Activated T-helper 1 cell treated with Interleukin-2 at 50 U/mL for 16 hours (primary cell): ENCODE results near the gene PDCD10.

Experiments
- DNase-seq: peaks from one replicate; pipeline ENCODE4 v3.0.0-alpha.2; 2020; ENCODE audit warnings: low read depth

The PDCD10 gene

DNA sequence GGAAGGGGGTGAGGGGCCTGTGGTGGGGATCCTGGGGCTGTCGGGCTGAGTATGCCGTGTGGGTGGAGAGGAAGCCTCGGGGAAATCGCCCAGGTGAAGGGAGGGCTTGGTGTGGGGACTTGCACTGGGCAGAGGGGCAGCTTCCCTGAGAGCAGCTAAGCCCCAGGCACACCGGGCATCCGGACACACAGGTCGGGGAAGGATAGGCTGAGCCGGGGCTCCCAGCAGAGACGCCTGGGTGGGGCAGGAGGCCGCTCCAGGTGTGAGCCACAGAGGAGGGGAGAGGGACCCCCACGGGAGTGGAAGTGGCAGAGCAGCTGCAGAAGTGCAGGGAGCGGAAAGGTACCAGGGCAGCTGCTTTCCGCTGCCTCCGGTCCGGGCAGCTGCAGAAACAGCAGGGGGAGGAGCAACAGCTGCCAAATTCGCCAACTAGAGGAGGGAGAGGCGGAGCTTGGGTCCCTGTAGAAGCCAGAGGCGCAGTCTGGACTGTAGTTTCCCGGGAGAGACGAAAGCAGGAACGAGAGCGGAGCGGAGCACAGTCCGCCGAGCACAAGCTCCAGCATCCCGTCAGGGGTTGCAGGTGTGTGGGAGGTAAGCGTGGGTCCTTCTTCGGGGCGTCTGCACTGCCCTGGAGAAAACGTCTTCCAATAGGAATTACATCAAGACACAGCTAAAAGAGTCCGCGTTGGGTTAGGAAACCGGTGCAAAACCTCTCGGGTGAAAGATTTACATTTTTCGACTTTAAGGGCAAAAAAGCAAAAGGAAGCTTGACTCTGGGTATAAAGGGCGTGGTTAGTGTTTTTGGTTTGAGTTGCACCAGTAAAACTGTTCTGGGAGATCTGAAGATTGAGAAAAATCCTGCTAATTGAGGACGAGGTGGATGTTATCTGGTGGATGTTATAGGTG, 794 bp upstream of the PDCD10 start, which contains the start of gene SERPINI1:
TSS of gene SERPINI1 (plus strand) at position 489 of the 906 bp plus-strand sequence. CDS start 53,408 bp downstream, outside the sequence.
- DNase-seq, result peak; percentile 64

DNA sequence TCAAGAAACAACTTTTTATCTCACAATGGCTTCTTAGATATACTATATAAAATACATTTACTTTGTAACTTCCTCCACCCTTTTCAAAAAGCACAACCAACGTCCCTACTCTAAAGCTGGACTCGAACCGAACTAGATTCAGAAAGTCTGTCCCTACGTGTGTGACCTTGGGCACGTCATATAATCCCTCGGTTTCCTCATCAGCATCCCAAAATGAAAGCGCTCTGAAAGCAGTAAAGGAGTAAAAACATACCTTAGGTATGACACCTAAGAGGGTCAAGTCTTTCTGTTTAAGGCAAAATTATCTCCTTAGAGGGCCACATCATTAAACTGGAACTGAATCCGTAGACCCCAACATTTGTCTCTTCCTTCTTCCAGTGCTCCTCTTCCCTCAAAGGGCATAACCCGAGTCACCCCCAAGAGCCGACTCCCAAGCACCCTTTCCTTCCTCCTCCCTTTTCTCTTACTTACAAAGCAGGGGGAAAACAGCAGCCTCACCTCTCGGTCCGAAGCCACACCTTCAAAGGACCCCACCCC, 663 bp downstream of the PDCD10 start:
- no peak for DNase-seq

DNA sequence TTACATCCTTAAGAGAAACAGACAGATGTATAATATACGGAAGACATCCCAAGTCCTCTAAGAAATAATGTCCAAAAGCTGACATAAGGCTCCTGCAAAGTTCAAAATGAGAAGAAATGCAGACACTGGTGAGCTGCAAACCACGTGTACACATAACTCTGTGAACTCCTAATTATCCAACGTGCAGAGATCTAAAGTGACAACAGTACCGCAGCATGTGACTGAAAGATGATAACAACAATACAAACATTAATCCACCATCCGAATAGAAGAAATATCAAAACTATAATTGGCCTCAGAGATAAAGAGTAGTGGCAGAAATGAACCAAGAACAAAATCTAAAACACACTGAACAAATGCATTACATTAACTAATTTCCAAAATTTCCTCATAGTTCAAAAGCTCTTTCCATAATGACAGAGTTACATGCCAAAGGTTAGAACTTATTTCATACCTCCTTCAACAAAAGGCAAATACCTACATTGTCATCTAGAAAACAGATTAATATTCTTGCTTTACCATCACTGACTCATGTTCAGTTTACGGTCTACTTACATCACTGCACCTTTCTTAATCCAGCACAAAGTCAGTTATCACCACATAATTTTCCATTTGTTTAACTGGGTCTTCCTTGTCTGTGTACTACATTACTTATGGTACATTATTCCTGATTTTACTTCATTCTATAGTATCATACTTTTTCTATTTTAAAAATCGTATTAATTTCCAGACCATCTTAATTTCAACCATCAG, 2.2 kb downstream of the PDCD10 start:
- no peak for DNase-seq

- DNase-seq, result no peak
Measured at GRCh38 chr3:167731393-167731792, 3.3 kb downstream of the PDCD10 start.

- no peak for DNase-seq
Measured at GRCh38 chr3:167729591-167729990, 5.1 kb downstream of the PDCD10 start.

- no peak for DNase-seq
Measured at GRCh38 chr3:167728632-167729323, 5.9 kb downstream of the PDCD10 start.

DNA sequence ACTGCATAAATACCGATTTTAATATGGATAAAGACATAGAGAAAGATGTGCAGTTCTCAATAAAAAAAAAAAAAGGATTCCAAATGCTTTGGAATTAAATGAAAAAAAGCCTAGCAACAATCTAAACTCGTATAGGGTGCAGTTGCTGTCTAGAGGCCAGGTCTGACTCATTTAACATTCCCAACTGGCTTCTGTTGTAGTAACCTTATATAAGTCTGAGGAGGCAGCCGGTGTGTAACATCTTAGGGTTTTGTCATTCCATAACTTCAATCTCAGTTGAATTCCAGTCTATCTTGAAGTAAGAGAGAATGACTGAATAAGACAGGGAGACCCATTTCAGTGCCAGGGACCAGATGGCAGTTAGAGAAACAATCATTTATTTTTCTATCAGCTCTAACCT, 6.5 kb downstream of the PDCD10 start:
- no peak for DNase-seq

DNA sequence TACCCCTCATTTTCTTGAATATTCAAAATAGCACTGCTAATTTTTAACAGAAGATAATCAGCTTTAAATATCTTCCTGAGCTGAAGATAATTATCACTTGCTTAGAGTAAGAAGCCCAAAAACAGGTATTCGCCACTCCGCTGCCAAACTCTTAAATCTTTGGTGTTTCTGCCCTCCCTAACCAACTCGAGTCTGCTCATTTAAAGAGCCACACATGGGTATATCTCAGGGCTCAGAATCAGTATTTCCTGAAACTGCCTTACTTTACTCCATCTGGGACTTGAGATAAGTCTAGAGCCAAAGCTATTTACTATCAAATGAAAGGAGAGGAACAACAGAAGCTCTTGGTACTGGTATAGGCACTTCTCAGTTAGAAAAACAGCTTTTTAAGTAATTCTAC, 10.8 kb downstream of the PDCD10 start:
- DNase-seq, result no peak

- DNase-seq, result no peak
Measured at GRCh38 chr3:167723025-167723512, 11.6 kb downstream of the PDCD10 start.

GRCh38 chr3:167718582-167718981, 16.1 kb downstream of the PDCD10 start:
- no peak for DNase-seq

- no peak for DNase-seq
Measured at GRCh38 chr3:167716920-167717319, 17.8 kb downstream of the PDCD10 start.

- no peak for DNase-seq
Measured at GRCh38 chr3:167714871-167715270, 19.8 kb downstream of the PDCD10 start.

DNA sequence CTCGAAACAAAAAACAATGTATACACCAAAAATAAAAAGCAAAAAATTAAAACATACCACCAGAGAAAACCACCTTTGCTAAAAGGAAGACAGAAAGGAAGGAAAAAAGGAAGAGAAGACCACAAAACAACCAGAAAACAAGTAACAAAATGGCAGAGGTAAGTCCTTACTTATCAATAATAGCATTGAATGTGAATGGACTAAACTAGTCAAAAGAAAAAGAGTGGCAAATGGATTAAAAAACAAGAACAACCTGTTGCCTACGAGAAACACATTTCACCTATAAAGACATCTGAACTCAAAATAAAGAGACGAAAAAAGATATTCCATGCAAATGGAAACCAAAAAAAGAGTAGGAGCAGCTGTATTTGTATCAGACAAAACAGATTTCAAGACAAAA, 22.2 kb downstream of the PDCD10 start:
- no peak for DNase-seq

DNA sequence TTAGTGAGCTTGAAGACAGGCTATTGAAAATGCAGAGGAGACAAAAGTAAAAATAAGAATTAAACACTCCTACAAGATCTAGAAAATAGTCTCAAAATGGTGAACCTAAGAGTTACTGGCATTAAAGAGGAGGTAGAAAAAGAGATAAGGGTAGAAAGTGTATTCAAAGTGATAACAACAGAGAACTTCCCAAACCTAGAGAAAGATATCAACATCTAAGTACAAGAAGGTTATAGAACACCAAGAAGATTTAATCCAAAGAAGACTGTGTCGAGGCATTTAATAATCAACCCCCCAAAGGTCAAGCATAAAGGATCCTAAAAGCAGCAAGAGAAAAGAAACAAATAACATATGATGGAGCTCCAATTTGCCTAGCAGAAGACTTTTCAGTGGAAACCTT, 23.3 kb downstream of the PDCD10 start:
- DNase-seq, result no peak

DNA sequence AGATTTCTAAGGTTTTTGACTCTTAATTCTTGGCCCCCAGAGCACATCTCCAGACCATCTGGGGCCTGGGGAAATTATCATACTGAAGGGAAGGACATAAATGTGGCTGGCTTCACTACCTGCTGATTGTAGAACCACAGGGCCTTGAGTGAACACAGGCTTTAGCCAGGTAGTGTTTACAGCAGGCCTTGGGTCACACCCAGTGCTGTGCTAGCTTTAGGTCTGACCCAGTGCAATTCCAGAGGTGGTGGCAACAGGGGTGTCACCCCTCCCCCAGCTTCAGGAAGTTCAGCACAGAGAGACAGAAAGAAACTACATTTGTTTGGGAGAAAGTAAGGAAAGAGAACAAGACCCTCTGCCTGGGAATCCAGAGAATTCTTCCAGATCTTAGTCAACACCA, 24.1 kb downstream of the PDCD10 start:
- DNase-seq, result no peak

GRCh38 chr3:167709690-167710089, 25.0 kb downstream of the PDCD10 start:
- no peak for DNase-seq

- DNase-seq, result no peak
Measured at GRCh38 chr3:167705840-167706239, 28.9 kb downstream of the PDCD10 start.

- no peak for DNase-seq
Measured at GRCh38 chr3:167700926-167701325, 33.8 kb downstream of the PDCD10 start.

- DNase-seq, result no peak
Measured at GRCh38 chr3:167700046-167700445, 34.6 kb downstream of the PDCD10 start.

DNA sequence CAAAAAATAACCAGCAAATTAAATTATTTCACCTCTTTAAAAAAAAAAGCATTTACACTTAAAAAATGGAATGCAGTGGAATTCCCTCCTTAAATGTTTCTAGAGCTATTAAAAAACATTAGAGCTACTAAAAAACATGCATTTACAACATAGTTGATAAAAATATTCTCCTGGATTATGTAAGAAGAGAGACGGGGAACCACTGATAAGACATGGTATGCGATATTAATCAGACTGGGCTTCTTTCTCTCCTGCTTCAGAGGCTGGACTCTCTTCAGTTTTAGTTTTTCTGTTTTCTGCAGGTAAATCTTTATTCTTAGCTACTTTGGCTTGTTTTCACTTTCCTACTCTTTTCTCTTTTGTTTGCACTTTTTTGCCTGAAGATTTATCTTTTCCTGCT, 40.6 kb downstream of the PDCD10 start:
- no peak for DNase-seq

DNA sequence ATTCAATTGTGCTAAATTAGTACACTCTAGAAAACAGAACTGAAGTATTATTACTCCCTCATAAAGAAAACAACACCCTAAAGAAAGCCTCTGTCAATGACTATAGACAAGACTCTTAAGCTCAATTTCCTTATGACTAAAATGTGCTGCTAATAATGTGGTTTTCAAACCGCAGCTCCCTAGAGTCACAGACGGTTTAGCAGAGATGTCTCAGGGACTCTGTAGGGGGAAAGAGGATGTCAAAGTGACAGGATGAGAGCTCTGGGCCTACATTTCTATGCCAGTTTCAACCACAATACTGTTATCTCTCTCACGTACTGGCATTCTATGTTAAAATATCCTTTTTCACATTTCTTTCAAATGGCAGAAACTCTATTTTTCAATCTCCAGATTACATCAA, 43.3 kb downstream of the PDCD10 start:
- DNase-seq, result no peak

GRCh38 chr3:167684388-167684993, 50.2 kb downstream of the PDCD10 start:
- DNase-seq, result no peak
